B cell (primary cell): ENCODE data around the gene GPR62.

Experiments
- CTCF ChIP-seq: fragments of 200-600 bp; IDR thresholded peaks from one replicate; pipeline ENCODE4 v1.8.0; 2022; ENCODE audit warnings: antibody characterized with exemption, mild to moderate bottlenecking
- EZH2 ChIP-seq: IDR thresholded peaks from 2 replicates; pipeline ENCODE4 v1.6.1; 2012; ENCODE audit warnings: borderline replicate concordance, low read depth, mild to moderate bottlenecking, moderate library complexity, low read length; ENCODE audit not compliant: insufficient read depth, poor library complexity, severe bottlenecking

GRCh38 chr3:51980253-51980652 is 25.1 kb downstream of the GPR62 start:
- TF ChIP-seq EZH2 (no peak), CTCF (no peak)
